ENCODE data around the gene CDC5L. TPM values are rescaled to one million over a fixed set of nuclear protein-coding genes. Genes with fewer than 3 reads are reported as not detected.
A peak's percentile ranks its signal among the peaks of the same experiment; 100 is the strongest.

CDC5L gene
- total and polyA plus RNA-seq, 8 donors: 16.5 to 38.0 (median 35.5) TPM

DNA sequence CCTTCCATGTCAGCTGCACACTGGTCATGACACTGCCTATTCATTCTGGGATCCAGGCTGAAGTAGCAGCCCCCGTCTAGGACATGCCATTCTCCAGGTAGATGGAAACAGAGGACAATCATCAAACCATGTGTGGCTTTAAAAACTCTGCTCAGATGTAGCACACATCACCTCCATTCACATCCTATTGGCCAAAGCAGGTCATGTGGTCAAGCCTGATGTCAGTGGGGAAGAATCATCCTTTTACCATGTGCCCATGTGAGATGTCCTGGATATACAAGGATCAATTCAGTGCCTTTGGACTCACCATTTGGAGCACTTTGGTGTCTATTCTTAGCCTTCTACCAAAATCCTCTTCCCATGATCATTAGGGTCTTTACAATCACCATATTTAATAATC, 99.5 kb downstream of the CDC5L start:
- Histone ChIP-seq H3K27ac (no peak overlapping the region), H3K4me1 (peaks cover 0 to 4% of the 10 kb centered on the region in 2 donors), H3K4me3 (no peak overlapping the region), H3K27me3 (peaks cover 0 to 9% of the 10 kb centered on the region in 2 donors), H3K36me3 (no peaks in the 10 kb centered on the region), H3K9me3 (no peaks in the 10 kb centered on the region)
- no peak for DNase-seq
- ATAC-seq: no peak
- intact Hi-C loops (cut with DNase I): no loop called here
- TF ChIP-seq, protein P1, sequence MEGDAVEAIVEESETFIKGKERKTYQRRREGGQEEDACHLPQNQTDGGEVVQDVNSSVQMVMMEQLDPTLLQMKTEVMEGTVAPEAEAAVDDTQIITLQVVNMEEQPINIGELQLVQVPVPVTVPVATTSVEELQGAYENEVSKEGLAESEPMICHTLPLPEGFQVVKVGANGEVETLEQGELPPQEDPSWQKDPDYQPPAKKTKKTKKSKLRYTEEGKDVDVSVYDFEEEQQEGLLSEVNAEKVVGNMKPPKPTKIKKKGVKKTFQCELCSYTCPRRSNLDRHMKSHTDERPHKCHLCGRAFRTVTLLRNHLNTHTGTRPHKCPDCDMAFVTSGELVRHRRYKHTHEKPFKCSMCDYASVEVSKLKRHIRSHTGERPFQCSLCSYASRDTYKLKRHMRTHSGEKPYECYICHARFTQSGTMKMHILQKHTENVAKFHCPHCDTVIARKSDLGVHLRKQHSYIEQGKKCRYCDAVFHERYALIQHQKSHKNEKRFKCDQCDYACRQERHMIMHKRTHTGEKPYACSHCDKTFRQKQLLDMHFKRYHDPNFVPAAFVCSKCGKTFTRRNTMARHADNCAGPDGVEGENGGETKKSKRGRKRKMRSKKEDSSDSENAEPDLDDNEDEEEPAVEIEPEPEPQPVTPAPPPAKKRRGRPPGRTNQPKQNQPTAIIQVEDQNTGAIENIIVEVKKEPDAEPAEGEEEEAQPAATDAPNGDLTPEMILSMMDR (IDR thresholded peaks at IDR 0.05): no peak

DNA sequence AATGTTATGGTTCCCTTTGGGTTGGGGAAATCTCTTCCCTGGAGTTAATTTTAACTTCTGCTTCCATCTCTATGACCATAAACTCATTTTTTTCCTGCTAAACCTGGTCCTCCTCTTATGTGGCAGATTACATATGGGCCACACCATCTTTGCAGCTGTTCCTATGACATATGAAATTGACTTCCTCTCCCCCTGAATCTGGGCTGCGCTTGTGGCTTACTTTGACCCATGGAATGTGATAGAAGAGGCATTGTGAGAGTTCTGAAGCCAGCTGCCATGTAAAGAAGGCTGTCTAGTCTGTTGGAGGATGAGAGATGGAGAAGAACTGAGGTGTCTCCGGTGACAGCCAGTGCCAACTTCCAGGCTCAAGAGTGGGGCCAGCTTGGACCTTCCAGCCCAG, 100.1 kb downstream of the CDC5L start:
- DNase-seq: no peak
- Histone ChIP-seq H3K4me1 (peaks cover 0 to 4% of the 10 kb centered on the region in 2 donors), H3K4me3 (no peak overlapping the region), H3K9me3 (no peaks in the 10 kb centered on the region), H3K27ac (no peak overlapping the region), H3K36me3 (no peaks in the 10 kb centered on the region), H3K27me3 (peaks cover 0 to 9% of the 10 kb centered on the region in 2 donors)
- intact Hi-C loops (cut with DNase I): no loop called here
- TF ChIP-seq, protein P1 (IDR thresholded peaks at IDR 0.05): no peak
- no peak for ATAC-seq

DNA sequence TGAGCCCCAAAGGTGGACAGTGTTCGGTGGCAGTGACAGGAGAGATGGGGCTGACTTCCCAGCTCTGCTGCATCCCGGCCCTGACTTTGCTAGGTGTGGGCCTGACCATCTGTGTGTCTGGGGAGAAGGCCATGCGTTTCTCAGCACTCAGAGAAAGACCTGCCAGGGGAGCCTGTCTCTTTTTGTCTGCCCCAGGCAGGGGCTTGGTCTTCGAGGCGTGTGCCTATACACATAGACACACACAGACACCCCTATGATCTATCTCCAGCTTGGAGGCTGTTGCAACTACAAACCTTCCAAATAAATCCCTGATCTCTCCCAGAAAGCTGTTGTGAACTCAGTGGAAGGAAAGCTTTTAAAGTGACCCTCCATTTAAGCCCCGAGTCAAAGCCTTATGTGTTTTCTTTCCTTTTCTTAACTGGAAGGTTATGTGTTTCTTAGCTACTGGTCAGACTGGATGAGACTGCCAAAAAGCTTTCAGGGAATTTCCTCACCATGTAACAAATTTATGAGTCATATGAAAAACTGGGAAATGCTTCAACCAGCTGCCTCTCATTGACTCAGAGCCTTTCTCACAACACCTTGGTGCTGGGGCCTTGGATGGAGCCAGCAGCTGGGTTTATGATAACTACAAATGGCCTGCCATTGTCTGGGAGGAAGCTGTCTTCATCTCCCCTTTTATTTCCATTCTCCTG, 102.6 kb downstream of the CDC5L start:
- Histone ChIP-seq H3K36me3 (no peaks in the 10 kb centered on the region), H3K9me3 (no peaks in the 10 kb centered on the region), H3K4me3 (no peak overlapping the region), H3K27me3 (peaks cover 0 to 5% of the 10 kb centered on the region in 2 donors), H3K27ac (peak overlapping the region in 1 of 2 donors; percentile 80), H3K4me1 (peaks cover 0 to 4% of the 10 kb centered on the region in 2 donors)
- DNase-seq (peak in 2 of 4 donors; percentile 61 to 77), ATAC-seq (peak; percentile 87)
- intact Hi-C loops (cut with DNase I): no loop called here
- TF ChIP-seq, protein P1 (IDR thresholded peaks at IDR 0.05): no peak

DNA sequence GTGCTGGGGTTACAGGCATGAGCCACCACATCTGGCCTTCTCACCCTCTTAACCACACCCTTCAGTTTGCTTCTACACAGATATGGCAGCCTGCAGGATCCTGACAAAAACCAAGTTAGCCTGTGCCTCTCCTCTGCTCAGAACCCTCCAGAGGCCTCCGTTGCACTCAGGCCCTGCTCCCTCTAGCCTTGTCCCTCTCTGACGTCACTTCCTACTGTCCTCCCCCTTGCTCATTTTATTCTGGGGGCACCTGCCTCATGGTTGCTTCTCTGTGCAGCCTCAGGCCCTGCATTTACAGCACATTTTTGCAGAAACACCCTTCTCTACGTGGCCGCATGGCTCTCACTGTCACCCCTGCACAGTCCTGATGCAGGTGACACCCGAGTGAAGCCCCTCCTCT, 105.6 kb downstream of the CDC5L start:
- intact Hi-C loops (cut with DNase I): no loop called here
- peaks cover 0 to 4% of the 10 kb centered on the region in 2 donors for H3K4me1 ChIP-seq
- no peak for ATAC-seq
- H3K36me3 ChIP-seq: no peaks in the 10 kb centered on the region
- H3K9me3 ChIP-seq: no peaks in the 10 kb centered on the region
- TF ChIP-seq, protein P1 (IDR thresholded peaks at IDR 0.05): no peak
- no peak overlapping the region for H3K27ac ChIP-seq
- no peak overlapping the region for H3K4me3 ChIP-seq
- no peak for DNase-seq
- peaks cover 0 to 5% of the 10 kb centered on the region in 2 donors for H3K27me3 ChIP-seq

DNA sequence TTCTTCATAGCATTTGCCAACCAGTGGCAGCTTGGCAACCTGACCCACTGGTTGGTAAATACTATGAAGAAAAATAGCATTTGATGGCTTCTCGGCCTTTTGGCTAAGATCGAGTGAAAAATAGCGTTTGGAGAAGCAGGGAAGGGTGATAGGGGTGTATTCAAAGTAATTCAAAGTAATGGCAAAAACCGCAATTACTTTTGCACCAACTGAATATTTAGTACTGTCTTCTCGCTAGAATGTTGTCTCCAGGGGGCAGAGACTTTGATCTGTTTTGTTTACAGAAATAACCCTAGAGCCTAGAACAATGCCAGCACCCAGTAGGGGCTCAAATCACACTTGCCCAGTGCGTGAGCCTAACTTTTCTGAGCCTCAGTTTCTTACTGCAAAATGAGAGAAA, 106.1 kb downstream of the CDC5L start:
- no peak for DNase-seq
- Histone ChIP-seq H3K36me3 (no peaks in the 10 kb centered on the region), H3K9me3 (no peaks in the 10 kb centered on the region), H3K4me3 (no peak overlapping the region), H3K27me3 (peaks cover 0 to 5% of the 10 kb centered on the region in 2 donors), H3K4me1 (peaks cover 0 to 4% of the 10 kb centered on the region in 2 donors), H3K27ac (no peak overlapping the region)
- TF ChIP-seq, protein P1 (IDR thresholded peaks at IDR 0.05): no peak
- intact Hi-C loops (cut with DNase I): no loop called here
- no peak for ATAC-seq

Measured in left lung (tissue), 10 donors.